HG03457 (cell line): Measurements from ENCODE around the gene MYOZ3.

Experiments
- ATAC-seq: cut with Tn5 transposase; IDR thresholded peaks from one replicate; pipeline ENCODE4 v1.9.1; 2021; ENCODE audit warnings: moderate number of reproducible peaks; ENCODE audit not compliant: unreplicated experiment

Gene MYOZ3

GRCh38 chr5:150700246-150700593 lies 39.2 kb downstream of the MYOZ3 start:
- ATAC-seq: no peak

DNA sequence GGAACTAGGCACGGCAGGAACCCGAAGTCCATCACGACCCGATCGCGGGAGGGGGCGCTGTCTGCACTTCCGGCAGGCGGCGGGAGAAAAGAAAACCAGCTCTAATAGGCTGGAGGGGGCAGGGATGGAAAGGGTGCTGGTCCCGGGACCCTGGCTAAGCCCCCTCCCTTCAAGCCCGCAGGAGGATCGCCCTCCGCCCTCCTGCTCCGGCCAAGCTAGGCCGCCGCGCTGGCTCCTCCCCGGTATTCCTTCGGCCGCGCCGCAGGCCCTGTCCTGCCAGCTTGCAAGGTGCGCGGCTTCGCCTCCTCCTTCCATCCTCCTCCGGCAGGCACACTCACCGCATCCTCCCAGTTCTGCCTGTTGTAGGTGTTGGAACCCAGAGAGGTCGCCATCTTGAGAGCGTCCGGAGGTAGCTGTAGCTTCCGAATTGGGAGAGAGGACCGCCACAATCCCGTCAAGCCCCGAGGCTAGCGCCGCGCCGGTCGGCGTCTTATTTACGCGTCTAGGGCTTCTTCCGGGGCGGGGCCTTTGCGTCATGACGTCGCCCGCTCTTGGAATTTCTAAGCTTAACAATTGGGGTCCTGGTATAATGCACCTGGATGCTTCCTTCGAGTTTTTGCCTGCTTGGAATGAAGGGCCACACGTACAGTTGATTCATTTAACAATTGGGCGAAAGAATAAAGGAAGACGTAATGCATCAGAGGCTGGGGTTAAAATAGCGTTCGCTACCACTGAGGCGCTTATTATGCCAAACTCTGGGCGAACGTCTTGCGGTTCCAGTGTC lies 39.7 kb downstream of the MYOZ3 start, which contains the start of gene RBM22:
TSS of gene RBM22 (minus strand) at position 469 of the 784 bp plus-strand sequence. CDS start at position 392, 77 bp downstream.
- ATAC-seq: peak; percentile 91

GRCh38 chr5:150703762-150704161 lies 42.7 kb downstream of the MYOZ3 start:
- ATAC-seq: no peak

- ATAC-seq: no peak
Measured at GRCh38 chr5:150706776-150707390, 45.8 kb downstream of the MYOZ3 start.

DNA sequence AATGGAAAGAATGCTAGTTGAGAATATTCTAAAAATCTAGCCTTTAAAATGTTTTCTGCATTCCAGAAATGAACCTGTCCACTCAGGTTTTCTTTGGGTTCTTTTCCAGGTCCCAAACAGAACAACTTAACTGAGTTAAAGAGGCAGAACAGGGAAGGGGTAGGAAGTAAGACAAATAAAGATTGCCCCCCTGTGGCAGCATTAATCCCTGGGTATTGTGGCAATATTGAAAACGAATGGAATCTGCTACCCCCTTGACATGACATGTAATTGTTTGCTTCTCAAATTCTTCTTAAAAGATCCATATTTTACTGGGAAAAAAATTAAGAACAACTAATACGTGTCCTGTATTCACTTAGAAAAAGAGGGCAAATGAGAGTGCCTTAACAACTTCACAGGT lies 49.1 kb downstream of the MYOZ3 start:
- no peak for ATAC-seq

GRCh38 chr5:150723845-150724244 lies 62.8 kb downstream of the MYOZ3 start:
- no peak for ATAC-seq
